ENCODE measurements around the gene PNPLA6.

PNPLA6 gene

GRCh38 chr19:7535047-7535997 lies at the start of gene PNPLA6:
Gene PNPLA6 (plus strand): TSS chr19:7535717. CDS start chr19:7535789, 72 bp downstream.
- peak; percentile 49 for DNase-seq

- DNase-seq: no peak
Measured at GRCh38 chr19:7486923-7487322, 48.6 kb upstream of the PNPLA6 start.

GRCh38 chr19:7488736-7489353 lies 46.7 kb upstream of the PNPLA6 start, which contains the start of gene PEX11G:
Gene PEX11G (minus strand): TSS chr19:7489035. CDS start chr19:7489010, 25 bp downstream.
- peak; percentile 68 for DNase-seq

- DNase-seq: no peak
Measured at GRCh38 chr19:7489609-7490044, 45.9 kb upstream of the PNPLA6 start.

GRCh38 chr19:7492142-7492541 lies 43.4 kb upstream of the PNPLA6 start:
- no peak for DNase-seq

- no peak for DNase-seq
Measured at GRCh38 chr19:7492558-7492957, 43.0 kb upstream of the PNPLA6 start.

GRCh38 chr19:7494416-7495098 lies 41.0 kb upstream of the PNPLA6 start:
- DNase-seq: no peak

GRCh38 chr19:7497292-7497691 lies 38.2 kb upstream of the PNPLA6 start:
- no peak for DNase-seq

- DNase-seq: peak; percentile 45
Measured at GRCh38 chr19:7500811-7501450, 34.6 kb upstream of the PNPLA6 start.

GRCh38 chr19:7502552-7502951 lies 33.0 kb upstream of the PNPLA6 start:
- no peak for DNase-seq

- DNase-seq: no peak
Measured at GRCh38 chr19:7504684-7505083, 30.8 kb upstream of the PNPLA6 start.

- peak; percentile 20 for DNase-seq
Measured at GRCh38 chr19:7505288-7505681, 30.2 kb upstream of the PNPLA6 start.

GRCh38 chr19:7505682-7506384 lies 29.7 kb upstream of the PNPLA6 start:
- DNase-seq: no peak

GRCh38 chr19:7506385-7507328 lies 28.9 kb upstream of the PNPLA6 start:
- DNase-seq: peak; percentile 65

GRCh38 chr19:7507884-7508283 lies 27.6 kb upstream of the PNPLA6 start:
- DNase-seq: no peak

- no peak for DNase-seq
Measured at GRCh38 chr19:7509625-7510024, 25.9 kb upstream of the PNPLA6 start.

- no peak for DNase-seq
Measured at GRCh38 chr19:7512400-7512851, 23.1 kb upstream of the PNPLA6 start.

- DNase-seq: no peak
Measured at GRCh38 chr19:7513809-7514642, 21.5 kb upstream of the PNPLA6 start.

GRCh38 chr19:7515110-7515644 lies 20.3 kb upstream of the PNPLA6 start:
- no peak for DNase-seq
